Cerebellar cortex (tissue), 1 donor: ENCODE results near the gene FBXW8.

Source experiments
- DNase-seq: peaks from one replicate; pipeline ENCODE4 v3.0.0-alpha.2; 2015; ENCODE audit warnings: low spot score

Gene FBXW8

GRCh38 chr12:116999066-116999465, 88.3 kb downstream of the FBXW8 start:
- peak; percentile 8 for DNase-seq

GRCh38 chr12:117000316-117000715, 89.6 kb downstream of the FBXW8 start:
- DNase-seq, result no peak

- no peak for DNase-seq
Measured at GRCh38 chr12:117002051-117002817, 91.5 kb downstream of the FBXW8 start.

DNA sequence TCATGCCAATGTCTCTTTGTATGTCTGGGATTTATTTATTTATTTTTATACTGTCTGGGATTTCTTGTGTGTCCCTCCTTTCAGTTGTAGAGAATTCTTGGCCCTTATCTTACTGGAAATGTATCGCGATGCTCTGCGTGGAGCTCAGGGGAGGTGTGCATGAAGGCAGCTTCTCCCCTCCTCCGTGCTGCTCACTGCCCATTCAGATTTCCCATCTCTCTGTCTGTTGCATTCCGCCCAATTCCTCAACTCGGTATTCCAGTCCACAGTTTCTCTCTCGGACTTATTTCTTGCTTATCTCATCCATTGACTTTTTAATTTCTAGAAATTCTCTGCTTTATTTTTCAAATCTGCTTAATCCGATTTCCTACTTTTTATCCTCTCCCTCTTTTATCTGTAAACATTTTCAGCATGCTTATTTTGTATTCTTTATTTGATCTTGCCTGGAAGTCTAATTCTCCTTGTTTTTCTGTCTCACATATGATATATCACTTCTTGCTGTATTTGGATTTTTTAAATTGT, 93.2 kb downstream of the FBXW8 start:
- no peak for DNase-seq

DNA sequence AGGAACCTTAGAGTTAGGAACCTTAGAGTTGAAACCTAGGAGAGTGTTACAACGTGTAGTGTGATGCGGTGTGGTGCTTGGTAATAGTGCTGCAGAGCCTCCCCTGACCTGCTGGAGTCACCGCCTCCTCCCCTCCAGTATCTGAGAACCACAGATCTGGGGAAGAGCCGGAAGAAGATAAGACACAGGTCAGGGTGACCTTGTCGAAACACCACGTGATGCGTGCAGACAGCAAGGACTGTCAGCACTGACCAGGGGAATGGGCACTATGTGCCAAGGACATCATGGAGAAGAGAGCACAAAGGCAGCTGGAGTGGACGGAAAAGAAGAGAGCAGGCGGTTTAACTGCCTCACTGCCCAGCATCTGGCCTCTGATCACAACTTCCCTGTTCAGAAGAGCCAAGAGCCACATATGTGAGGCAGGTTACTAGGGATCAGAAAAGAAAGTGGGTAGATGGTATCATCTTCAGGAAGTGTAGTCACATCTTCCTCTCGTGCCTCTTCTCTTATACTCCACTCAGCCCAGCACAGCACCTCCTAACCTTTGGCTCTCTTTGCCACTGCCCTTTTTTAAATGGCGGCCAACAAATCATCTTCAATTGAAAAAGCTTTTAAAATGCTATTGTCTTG, 94.8 kb downstream of the FBXW8 start:
- no peak for DNase-seq

DNA sequence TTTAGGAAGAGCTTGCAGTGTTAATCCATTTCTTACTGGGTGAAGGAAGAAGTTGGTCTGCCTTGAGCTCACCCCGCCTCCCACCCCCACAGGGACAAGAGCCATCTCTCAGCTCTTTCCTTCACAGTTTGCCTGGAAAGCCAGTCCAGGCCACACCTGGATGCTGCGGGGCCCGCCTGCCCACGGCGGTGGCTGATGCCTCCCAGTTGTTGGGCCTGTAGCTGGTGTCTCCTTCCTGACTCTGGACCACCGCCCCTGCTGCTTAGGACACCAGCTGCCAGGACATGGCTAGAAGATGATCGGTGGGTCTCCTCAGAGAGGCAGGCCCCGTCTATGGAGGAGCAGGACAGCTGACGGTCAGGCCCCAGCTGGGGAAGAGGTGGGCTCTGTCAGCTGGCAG, 95.6 kb downstream of the FBXW8 start:
- no peak for DNase-seq

DNA sequence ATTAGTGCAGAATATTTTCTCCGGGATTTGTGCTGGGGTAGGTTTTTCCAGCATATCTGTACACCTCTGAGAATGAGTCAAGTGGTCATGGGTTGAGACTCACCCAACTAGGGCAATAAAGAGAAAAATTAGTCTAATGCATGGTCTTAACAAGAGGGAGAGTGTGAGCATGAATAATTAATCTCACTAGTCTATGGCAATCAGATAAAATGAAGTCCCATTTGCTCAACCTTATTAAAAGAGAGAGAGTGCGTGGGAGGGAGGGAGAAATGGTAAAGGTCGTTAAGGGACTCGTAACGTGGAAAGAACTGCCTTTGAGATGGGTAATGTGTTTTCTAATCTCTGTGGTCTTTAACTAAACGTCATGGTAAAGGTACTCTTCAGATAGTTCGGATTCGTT, 96.8 kb downstream of the FBXW8 start:
- DNase-seq, result no peak

DNA sequence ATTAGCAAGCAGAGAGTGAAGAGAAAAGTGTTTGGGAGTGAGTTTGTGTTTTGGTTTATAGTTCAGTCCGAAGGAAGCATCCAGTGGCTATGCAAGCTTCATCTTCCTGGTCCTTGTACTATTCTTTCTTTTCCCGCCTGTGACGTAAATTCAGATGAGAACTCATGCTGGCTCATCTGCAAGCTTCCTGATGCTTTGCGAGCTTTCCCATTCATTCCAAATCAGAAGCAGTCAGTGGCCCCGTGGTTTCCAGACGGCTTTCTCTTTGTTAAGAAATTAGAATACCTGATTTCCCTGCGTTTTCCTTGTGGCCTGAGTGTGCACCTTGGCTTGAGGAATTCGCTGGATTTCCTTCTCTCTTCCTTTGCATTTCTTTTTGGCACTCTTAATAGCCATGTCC, 99.0 kb downstream of the FBXW8 start:
- no peak for DNase-seq

DNA sequence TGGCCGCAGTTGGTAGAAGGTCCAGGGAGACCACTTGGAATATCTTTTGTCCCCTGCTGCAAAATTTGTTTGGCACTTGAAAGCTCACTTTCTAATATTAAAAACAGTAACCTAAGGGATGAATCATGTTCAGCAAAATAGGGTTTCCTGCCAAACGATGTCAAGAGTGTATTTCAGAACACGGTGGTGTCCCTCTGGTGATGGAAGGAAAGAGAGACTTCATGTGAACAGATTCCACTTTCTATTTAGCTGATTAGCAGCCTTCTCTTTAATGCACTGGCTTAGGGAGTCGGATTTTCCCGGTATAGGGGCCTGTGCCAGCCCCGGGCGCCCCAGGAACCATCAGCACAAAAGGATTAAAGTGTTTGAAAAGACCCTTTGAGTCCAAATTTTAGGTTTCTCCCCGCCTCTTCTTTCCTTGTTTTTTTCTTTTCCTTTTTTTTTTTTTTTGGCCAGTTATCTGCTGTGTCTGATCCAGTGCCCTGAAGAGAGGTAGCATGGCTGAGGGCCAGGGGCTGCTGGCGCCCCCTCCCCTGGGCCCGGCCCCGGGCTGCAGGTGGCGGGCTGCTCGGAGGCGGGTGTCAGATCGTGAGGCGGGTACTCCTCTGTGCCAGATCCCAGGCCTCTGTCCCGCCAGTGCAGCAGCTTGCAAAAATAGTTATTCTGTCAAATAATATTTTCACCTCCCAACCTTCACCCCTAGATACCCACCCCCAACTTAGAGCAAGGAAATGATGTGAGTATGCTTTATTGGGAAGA, 100.1 kb downstream of the FBXW8 start:
- DNase-seq, result no peak

- DNase-seq, result no peak
Measured at GRCh38 chr12:117011988-117012805, 101.4 kb downstream of the FBXW8 start.

DNA sequence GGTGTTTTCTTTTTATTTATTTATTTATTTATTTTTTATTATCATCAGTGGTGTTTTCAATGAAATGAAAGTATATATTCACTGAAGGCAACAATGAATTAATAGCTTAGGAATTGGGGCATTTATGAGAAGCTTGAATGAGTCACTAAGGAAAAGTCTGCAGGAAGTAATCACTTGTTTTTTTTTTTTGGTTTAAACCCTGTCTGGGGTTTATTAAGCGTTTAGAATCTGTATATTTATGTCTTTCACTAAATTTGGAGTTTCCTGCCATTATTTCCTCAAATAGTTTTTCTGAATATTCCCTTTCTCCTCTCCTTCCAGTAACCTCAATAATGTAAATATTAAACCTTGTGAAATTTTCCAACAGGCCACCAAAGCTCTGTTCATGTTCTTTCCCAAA, 103.0 kb downstream of the FBXW8 start:
- DNase-seq, result no peak

DNA sequence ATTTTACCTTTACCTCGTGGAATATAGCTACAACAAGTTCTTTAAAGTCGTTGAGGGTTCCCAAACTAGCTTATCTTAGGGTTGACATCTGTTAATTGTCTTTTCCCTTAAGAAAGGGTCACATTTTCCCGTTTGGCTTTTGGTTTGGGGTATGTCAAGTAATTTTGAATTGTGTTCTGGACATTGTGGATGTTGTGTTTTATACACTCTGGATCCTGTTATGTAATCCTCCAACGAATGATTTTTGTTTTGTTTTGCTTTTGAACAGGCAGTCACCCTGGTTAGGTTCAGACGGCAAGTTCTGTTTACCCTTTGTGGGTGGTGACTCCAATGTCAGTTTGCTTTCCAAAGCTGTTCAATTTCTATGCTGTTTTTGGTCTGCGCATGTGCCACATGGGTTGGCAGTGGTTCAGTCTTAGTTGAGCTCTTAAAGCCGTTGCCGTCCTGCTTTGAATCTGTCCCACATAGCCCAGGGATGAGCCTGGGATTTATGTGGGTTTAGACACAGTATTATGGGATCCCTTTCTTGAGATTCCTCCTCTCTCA, 103.7 kb downstream of the FBXW8 start:
- DNase-seq, result no peak

DNA sequence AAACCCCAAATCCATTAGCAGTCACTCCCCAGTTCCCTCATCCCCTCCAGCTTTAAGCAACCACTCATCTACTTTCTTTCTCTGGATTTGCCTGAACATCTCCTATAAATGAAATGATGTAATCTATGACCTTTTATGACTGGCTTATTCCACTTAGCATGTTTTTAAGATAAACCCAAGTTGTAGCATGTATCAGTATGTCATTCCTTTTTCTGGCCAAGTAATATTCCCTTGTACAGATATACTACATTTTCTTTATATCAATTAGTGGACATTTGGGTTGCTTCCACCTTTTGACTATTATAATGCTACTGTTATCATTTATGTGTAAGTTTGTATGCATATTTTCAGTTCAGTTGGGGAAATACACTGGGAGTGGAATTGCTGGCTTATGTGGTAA, 105.1 kb downstream of the FBXW8 start:
- DNase-seq, result no peak

DNA sequence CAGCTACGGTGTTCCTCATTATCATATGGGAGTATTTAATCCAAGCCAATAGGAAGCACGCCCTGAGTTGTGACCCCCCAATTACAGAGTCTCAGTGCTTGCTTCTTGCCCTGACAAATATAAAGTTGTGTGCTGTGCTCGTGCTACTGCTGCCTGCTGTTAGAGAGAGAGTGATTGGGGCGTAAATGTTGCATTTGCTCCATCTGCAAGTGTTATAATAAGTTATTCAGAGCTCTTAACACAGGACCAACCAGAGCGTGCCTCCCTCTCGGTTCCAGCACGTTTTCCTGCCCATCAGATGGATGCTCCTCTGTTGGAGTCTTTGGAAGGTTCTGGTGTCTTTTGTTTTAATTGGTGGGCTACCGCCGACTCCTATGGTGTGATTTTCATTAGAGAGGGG, 107.1 kb downstream of the FBXW8 start:
- DNase-seq, result no peak

GRCh38 chr12:117018276-117018675, 107.5 kb downstream of the FBXW8 start:
- peak; percentile 27 for DNase-seq

DNA sequence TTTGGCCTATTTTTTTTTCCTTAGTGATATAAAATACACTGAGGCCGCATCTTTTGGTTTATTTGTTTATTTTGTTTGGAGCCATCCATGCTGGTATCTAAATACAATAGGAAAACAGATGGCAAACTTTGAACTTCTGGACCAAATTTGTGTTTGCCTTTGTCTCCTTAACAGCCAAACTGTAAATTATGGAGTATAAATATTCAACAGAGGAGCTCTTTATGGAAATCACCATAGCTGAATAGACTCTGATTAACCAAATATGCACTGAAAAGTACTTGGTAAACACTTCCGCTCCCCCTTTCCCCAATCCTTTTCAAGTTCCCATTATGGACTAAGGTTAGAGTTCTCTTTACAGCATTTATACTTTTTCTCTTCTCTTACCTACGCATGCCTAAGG, 107.9 kb downstream of the FBXW8 start:
- no peak for DNase-seq

- no peak for DNase-seq
Measured at GRCh38 chr12:117019866-117020265, 109.1 kb downstream of the FBXW8 start.

DNA sequence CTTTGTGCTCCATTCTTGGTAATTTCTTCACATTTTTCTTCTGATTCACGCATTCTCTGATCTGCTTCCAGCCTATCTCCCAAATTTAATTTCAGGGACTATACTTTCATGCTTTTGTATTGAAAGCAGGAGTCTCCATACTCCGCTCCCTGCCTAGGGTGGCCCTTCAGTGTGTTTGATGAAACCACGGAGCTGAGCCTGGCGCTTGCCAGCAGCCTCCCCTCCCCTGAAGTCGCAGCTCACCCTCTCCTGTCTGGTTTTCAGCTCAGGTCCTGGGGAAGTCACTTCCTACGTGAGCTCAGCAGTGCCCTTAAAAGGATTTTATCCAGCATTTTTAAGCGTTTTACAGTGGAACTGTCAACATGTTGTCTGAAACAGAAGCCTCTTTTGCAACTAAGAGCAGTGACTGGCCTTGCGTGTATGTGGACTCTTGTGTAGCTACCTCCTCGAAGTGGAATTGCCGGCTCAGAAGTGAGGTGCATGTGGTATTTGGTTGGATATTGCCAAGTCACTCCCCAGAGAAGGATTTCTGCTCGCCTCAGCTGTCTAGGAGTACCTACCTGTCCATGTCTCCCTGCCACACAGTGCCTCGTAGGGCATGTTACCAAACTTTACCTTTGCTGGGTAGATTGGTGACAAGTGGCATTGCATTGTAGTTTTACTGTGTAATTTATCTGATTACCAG, 109.9 kb downstream of the FBXW8 start:
- no peak for DNase-seq

DNA sequence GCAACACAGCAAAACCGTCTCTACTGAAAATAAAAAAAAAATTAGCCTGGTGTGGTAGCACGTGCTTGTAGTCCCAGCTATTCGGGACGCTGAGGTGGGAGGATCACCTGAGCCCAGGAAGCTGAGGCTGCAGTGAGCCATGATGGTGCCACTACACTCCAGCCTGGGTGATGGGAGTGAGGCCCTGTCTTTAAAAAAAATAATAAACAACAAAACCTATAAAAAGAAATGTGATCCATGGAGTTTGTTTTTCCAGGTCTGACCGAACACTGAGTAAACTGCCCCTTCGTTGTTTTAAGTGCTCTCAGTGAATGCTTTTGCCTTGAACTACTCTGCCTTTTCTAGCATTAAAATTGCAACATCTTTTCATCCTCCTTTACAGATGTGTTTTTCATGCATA, 111.7 kb downstream of the FBXW8 start:
- no peak for DNase-seq

- no peak for DNase-seq
Measured at GRCh38 chr12:117023998-117024960, 113.5 kb downstream of the FBXW8 start.
